ENCODE data around the gene IFNL2. TPM values are rescaled to one million over a fixed set of nuclear protein-coding genes. Genes with fewer than 3 reads are reported as not detected.
"Not testable (repeated sequence)": the region's sequence is repeated elsewhere in the genome, so short reads cannot be mapped to it uniquely, and the experiment has no call there.

IFNL2 gene
- total RNA-seq, 1 donor from 2014 or later: not detected

- DNase-seq (ENCODE audit: low read depth): no peak
These were observed 28.7 kb downstream of the IFNL2 start for GRCh38 chr19:39296906-39297305.

- DNase-seq (ENCODE audit: low read depth): no peak
These were observed 29.9 kb downstream of the IFNL2 start for GRCh38 chr19:39297931-39298634.

- DNase-seq (ENCODE audit: low read depth): no peak
These were observed 31.2 kb downstream of the IFNL2 start for GRCh38 chr19:39299404-39299803.

GRCh38 chr19:39299832-39300231 is 31.6 kb downstream of the IFNL2 start:
- DNase-seq (ENCODE audit: low read depth): no peak

- no peak for DNase-seq (ENCODE audit: low read depth)
These were observed 32.8 kb downstream of the IFNL2 start for GRCh38 chr19:39301021-39301420.

GRCh38 chr19:39301562-39301961 is 33.4 kb downstream of the IFNL2 start:
- no peak for DNase-seq (ENCODE audit: low read depth)

GRCh38 chr19:39303373-39304184 is 35.4 kb downstream of the IFNL2 start:
- DNase-seq (ENCODE audit: low read depth): no peak

- no peak for DNase-seq (ENCODE audit: low read depth)
These were observed 36.0 kb downstream of the IFNL2 start for GRCh38 chr19:39304185-39304513.

- DNase-seq (ENCODE audit: low read depth): no peak
These were observed 36.7 kb downstream of the IFNL2 start for GRCh38 chr19:39304701-39305571.

- no peak for DNase-seq (ENCODE audit: low read depth)
These were observed 37.9 kb downstream of the IFNL2 start for GRCh38 chr19:39306075-39306474.

- DNase-seq (ENCODE audit: low read depth): no peak
These were observed 39.0 kb downstream of the IFNL2 start for GRCh38 chr19:39307046-39307821.

- no peak for DNase-seq (ENCODE audit: low read depth)
These were observed 39.8 kb downstream of the IFNL2 start for GRCh38 chr19:39307822-39308530.

- DNase-seq (ENCODE audit: low read depth): no peak
These were observed 40.5 kb downstream of the IFNL2 start for GRCh38 chr19:39308531-39309304.

GRCh38 chr19:39309305-39309670 is 41.1 kb downstream of the IFNL2 start:
- DNase-seq (ENCODE audit: low read depth): not testable (repeated sequence)

GRCh38 chr19:39310558-39311311 is 42.5 kb downstream of the IFNL2 start:
- no peak for DNase-seq (ENCODE audit: low read depth)

- DNase-seq (ENCODE audit: low read depth): no peak
These were observed 46.0 kb downstream of the IFNL2 start for GRCh38 chr19:39314016-39314728.

GRCh38 chr19:39315933-39316332 is 47.7 kb downstream of the IFNL2 start:
- DNase-seq (ENCODE audit: low read depth): no peak

- DNase-seq (ENCODE audit: low read depth): no peak
These were observed 48.6 kb downstream of the IFNL2 start for GRCh38 chr19:39316627-39317321.

Measured in renal cortical epithelial cell (primary cell).